22Rv1 (cell line): ENCODE measurements around the gene ITGAV.

Experiments
- ZFX ChIP-seq: fragments of 450-650 bp; IDR thresholded peaks from 2 replicates; pipeline ENCODE4 v1.6.1; 2017; ENCODE audit warnings: antibody characterized with exemption, borderline replicate concordance
- TF ChIP-seq, protein P1 (sequence below): fragments of 450-650 bp; IDR thresholded peaks from 2 replicates; pipeline ENCODE4 v1.5.1; 2017; ENCODE audit warnings: mild to moderate bottlenecking

DNA sequence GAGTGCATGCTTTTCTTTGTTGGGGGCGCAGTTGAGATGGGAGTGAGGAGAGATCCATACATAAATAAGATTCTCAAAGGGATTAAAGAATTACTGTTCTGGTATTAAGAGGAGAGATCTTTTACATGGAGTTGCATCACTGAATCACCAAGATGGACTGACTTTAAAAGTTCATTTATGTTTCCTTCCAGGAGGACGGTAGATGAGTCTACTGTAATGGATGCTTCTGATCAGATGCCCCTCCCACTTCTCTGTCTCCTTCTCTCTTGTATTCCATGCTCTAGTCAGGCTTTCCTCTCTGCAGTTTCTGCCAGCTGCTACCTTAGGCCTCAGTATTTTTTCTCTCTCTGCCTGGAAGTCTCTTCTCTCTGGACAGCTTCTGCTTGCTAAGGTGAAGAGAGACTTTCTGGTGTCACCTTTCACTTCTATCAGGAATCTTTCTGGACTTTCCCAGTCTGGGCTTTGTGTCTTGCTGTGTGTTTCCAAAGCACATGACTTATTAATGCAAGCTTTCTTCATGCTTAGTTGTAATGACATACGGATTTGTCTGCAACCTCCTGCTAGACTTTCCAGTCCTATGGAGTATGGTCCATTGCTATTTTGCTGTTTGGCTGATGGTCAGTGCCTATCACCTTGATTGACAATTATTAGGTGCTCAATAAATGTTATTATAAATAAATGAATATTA lies 127.6 kb downstream of the ITGAV start:
- TF ChIP-seq, protein P1, sequence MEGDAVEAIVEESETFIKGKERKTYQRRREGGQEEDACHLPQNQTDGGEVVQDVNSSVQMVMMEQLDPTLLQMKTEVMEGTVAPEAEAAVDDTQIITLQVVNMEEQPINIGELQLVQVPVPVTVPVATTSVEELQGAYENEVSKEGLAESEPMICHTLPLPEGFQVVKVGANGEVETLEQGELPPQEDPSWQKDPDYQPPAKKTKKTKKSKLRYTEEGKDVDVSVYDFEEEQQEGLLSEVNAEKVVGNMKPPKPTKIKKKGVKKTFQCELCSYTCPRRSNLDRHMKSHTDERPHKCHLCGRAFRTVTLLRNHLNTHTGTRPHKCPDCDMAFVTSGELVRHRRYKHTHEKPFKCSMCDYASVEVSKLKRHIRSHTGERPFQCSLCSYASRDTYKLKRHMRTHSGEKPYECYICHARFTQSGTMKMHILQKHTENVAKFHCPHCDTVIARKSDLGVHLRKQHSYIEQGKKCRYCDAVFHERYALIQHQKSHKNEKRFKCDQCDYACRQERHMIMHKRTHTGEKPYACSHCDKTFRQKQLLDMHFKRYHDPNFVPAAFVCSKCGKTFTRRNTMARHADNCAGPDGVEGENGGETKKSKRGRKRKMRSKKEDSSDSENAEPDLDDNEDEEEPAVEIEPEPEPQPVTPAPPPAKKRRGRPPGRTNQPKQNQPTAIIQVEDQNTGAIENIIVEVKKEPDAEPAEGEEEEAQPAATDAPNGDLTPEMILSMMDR, result no peak
- TF ChIP-seq ZFX, result no peak
